Neutrophil (primary cell): ENCODE measurements around the gene C19orf44.
A peak's percentile ranks its signal among the peaks of the same experiment; 100 is the strongest.

ENCODE experiments used
- H3K27ac ChIP-seq: fragments of 200-600 bp; sonication (generic); 2 replicates; pipeline ENCODE4 v1.5.1; 2016; ENCODE audit warnings: mild to moderate bottlenecking, moderate library complexity
- H3K27me3 ChIP-seq: fragments of 200-600 bp; sonication (generic); 2 replicates; pipeline ENCODE4 v1.6.0; 2016; ENCODE audit warnings: mild to moderate bottlenecking
- H3K36me3 ChIP-seq: fragments of 200-600 bp; sonication (generic); 2 replicates; pipeline ENCODE4 v1.5.1; 2017
- H3K4me1 ChIP-seq, 2 experiments: fragments of 200-600 bp in 1 of 2; sonication (generic) in 1 of 2; 1 replicate in 1 of 2; 2 replicates in 1 of 2; pipeline versions ENCODE4 v1.5.1 to v1.6.1; 2013 to 2016; ENCODE audit warnings: low read depth in 1 of 2, low read length in 1 of 2, mild to moderate bottlenecking in 1 of 2, moderate library complexity in 1 of 2; ENCODE audit not compliant: control insufficient read depth in 1 of 2, insufficient read depth in 1 of 2
- H3K4me3 ChIP-seq, 2 experiments: fragments of 200-600 bp in 1 of 2; sonication (generic) in 1 of 2; 1 replicate in 1 of 2; 2 replicates in 1 of 2; pipeline ENCODE4 v1.5.1; 2013 to 2016; ENCODE audit warnings: low read depth in 1 of 2, low read length in 1 of 2, mild to moderate bottlenecking in 1 of 2, moderate library complexity in 1 of 2
- H3K9me3 ChIP-seq: fragments of 200-600 bp; sonication (generic); 2 replicates; pipeline ENCODE4 v1.5.1; 2016
- CTCF ChIP-seq: fragments of 200-600 bp; sonication (generic); IDR thresholded peaks from 2 replicates; pipeline ENCODE4 v1.5.1; 2016; ENCODE audit warnings: antibody characterized with exemption

C19orf44 gene

GRCh38 chr19:16458391-16459341 lies 37.5 kb upstream of the C19orf44 start:
- H3K4me1 ChIP-seq: peaks cover 63 to 74% of the 10 kb centered on the region in 2 experiments

GRCh38 chr19:16459680-16460079 lies 36.5 kb upstream of the C19orf44 start:
- no peaks in the 10 kb centered on the region for H3K9me3 ChIP-seq
- no peak for TF ChIP-seq CTCF
- H3K27ac ChIP-seq: peak overlapping the region; percentile 78
- H3K4me1 ChIP-seq: peaks cover 60 to 67% of the 10 kb centered on the region in 2 experiments
- H3K36me3 ChIP-seq: no peaks in the 10 kb centered on the region
- H3K4me3 ChIP-seq: no peak overlapping the region
- H3K27me3 ChIP-seq: no peaks in the 10 kb centered on the region

More at GRCh38 chr19:16458391-16459341, 37.5 kb upstream of the C19orf44 start:
- no peak for TF ChIP-seq CTCF
- no peaks in the 10 kb centered on the region for H3K36me3 ChIP-seq
- no peaks in the 10 kb centered on the region for H3K9me3 ChIP-seq
- peak overlapping the region in 1 of 2 experiments; percentile 5 for H3K4me3 ChIP-seq
- peak overlapping the region; percentile 78 for H3K27ac ChIP-seq
- H3K27me3 ChIP-seq: no peaks in the 10 kb centered on the region

DNA sequence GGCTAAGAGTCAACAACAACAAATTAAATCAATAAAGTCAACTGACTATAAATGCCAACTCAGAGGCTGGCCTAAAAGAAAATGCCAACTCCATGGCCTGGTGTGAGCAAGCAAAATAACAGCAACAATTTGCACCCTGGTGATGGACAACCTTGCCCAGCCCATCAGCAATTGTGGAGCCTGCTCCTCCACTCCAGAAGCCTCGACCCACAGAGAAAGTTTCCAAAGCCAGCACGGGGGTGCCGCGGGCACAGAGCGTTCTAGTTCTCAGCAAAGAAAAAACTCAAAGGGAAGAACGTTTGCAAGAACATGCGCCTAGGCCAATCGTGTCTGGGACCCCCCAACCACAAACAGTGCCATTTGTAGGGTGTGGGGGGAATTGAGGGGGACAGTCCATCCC lies 35.7 kb upstream of the C19orf44 start:
- H3K27ac ChIP-seq: peak overlapping the region; percentile 91
- no peak for TF ChIP-seq CTCF
- no peaks in the 10 kb centered on the region for H3K27me3 ChIP-seq
- H3K36me3 ChIP-seq: peaks cover 3% of the 10 kb centered on the region
- H3K4me1 ChIP-seq: peaks cover 60 to 67% of the 10 kb centered on the region in 2 experiments
- H3K9me3 ChIP-seq: no peaks in the 10 kb centered on the region
- no peak overlapping the region for H3K4me3 ChIP-seq

GRCh38 chr19:16461630-16462051 lies 34.6 kb upstream of the C19orf44 start:
- Histone ChIP-seq H3K4me1 (peaks cover 58 to 59% of the 10 kb centered on the region in 2 experiments), H3K9me3 (no peaks in the 10 kb centered on the region), H3K4me3 (peak overlapping the region in 1 of 2 experiments; percentile 4), H3K27me3 (no peaks in the 10 kb centered on the region), H3K36me3 (peaks cover 3% of the 10 kb centered on the region), H3K27ac (peak overlapping the region; percentile 91)
- no peak for TF ChIP-seq CTCF

DNA sequence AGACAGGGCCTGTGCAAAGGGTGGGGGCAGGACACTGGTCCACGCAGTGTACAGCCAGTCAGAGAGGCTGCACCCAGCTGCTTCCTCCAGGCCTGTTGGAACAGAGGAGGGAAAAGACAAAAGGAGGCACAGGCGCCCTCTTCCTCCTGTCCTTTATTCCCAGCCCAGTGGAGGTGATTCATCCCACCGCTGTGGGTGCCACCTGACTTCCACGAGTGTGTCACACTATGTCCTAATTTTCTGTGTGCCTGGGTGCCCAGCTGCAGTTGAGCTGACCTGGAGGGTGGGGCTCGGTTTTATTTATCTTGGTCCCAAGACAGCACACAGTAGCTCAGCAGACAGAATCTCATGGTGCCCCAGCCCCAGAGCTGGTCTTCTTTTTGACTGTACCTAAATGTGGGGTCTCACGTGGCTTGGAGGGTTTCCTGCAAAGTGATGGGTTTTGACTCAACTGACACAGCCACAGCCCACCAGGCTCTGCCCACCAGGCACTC lies 33.4 kb upstream of the C19orf44 start:
- H3K27ac ChIP-seq: peak overlapping the region; percentile 91
- peaks cover 47% of the 10 kb centered on the region in 2 experiments for H3K4me1 ChIP-seq
- H3K27me3 ChIP-seq: no peaks in the 10 kb centered on the region
- TF ChIP-seq CTCF: no peak
- peaks cover 3% of the 10 kb centered on the region for H3K36me3 ChIP-seq
- no peaks in the 10 kb centered on the region for H3K9me3 ChIP-seq
- no peak overlapping the region for H3K4me3 ChIP-seq
